HAP-1 (cell line): ENCODE measurements around the gene ZSCAN30.
"Not testable (repeated sequence)": the region's sequence is repeated elsewhere in the genome, so short reads cannot be mapped to it uniquely, and the experiment has no call there.

ENCODE experiments used
- DNase-seq, 2 experiments: peaks; one replicate each; pipeline ENCODE4 v3.0.0-alpha.2; 2016 to 2020; ENCODE audit warnings: low spot score in 2 of 2
- H3K27me3 ChIP-seq: fragments of 250-450 bp; sonication (Bioruptor Pico); 2 replicates; pipeline ENCODE4 v1.5.1; 2020; ENCODE audit warnings: low read depth, mild to moderate bottlenecking, moderate library complexity
- H3K36me3 ChIP-seq: fragments of 250-450 bp; sonication (Bioruptor Pico); replicated peaks from 2 replicates; pipeline ENCODE4 v1.5.1; 2020; ENCODE audit warnings: mild to moderate bottlenecking
- H3K4me1 ChIP-seq: fragments of 250-450 bp; sonication (Bioruptor Pico); 2 replicates; pipeline ENCODE4 v1.5.1; 2020; ENCODE audit warnings: mild to moderate bottlenecking
- H3K4me3 ChIP-seq: fragments of 250-450 bp; sonication (Bioruptor Pico); 2 replicates; pipeline ENCODE4 v1.5.1; 2020; ENCODE audit warnings: mild to moderate bottlenecking, moderate library complexity
- H3K9me3 ChIP-seq: fragments of 250-450 bp; sonication (Bioruptor Pico); 2 replicates; pipeline ENCODE4 v1.5.1; 2020; ENCODE audit warnings: mild to moderate bottlenecking, moderate library complexity
- in situ Hi-C: fragments of 300-500 bp; cut with MboI; formaldehyde crosslinking; loops from 3 replicates; pipeline ENCODE4 v1.14.3; 2020; ENCODE audit warnings: low sequenced_read_pairs, inconsistent platforms, mixed read lengths

The ZSCAN30 gene

DNA sequence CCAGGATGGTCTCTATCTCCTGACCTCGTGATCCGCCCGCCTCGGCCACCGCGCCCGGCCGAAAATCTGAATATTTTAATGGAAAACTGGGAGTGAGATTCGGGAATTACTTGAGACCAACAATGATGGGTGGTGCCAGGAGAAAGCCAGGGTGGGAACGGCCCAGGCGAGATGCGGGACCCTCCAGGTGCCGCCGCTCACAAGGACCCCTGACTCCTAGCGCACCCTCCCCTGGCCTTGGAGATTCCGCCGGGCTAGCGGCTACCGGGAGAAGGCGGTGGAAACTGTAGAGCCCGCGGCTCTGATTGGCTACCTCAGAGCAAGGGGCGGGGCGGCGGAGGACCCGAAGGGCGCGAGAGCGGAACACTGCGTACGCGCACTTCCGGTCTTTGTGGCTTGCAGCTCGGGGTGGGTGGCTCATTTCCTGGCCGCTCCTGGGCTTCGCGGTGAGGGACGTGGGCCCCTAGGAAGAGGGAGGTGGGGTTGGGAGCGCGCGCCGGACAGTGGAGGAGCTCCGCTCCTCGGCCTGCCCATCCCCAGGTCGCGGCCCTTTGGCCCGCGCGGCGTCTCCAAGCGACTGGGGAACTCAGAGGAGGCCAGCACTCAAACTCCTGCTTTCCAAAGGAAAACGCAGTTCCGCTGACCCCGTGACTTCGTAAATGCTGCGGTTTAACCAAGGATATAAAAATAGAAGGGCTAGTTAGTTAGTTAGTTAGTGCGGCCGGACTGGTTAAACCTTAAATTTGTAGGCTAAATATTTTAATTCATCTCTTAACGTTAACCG lies 49.2 kb downstream of the ZSCAN30 start, which contains the start of gene ZNF397:
ZNF397 (plus strand) TSS at position 371 of the 784 bp plus-strand sequence. CDS start 1,437 bp downstream, outside the sequence.
- Histone ChIP-seq H3K27me3 (no peaks in the 10 kb centered on the region), H3K9me3 (no peaks in the 10 kb centered on the region), H3K4me1 (0 out of 2 replicates have a peak, but pooled peaks cover 4% of the 10 kb centered on the region), H3K36me3 (peaks cover 34% of the 10 kb centered on the region), H3K4me3 (peak within 1 kb of the TSS; percentile 67)
- peak; percentile 96 to 98 for DNase-seq
- in situ Hi-C loops: no loop called here

DNA sequence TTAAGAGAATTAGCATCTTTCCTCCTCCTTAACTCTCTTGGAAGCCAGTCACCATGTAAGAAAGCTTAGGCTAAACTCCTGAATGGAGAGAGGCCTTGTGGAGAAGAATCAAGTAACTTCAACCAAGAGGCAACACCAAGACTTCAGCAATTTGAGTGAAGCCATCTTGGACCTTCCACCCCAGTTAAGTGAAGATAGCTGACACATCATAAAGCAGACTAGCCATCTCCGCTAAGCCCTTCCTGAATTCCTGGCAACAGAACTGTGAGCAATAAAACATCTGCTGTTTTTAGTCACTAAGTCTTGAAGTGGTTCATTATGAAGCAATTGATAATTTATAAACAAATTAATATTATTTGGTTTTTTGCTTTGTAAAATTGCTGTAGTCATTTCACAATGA lies 50.7 kb downstream of the ZSCAN30 start:
- H3K4me3 ChIP-seq: no peak overlapping the region
- 0 out of 2 replicates have a peak, but pooled peaks cover 4% of the 10 kb centered on the region for H3K4me1 ChIP-seq
- no peaks in the 10 kb centered on the region for H3K9me3 ChIP-seq
- peaks cover 2% of the 10 kb centered on the region for H3K27me3 ChIP-seq
- peaks cover 20% of the 10 kb centered on the region for H3K36me3 ChIP-seq
- no peak for DNase-seq
- in situ Hi-C loops: no loop called here

DNA sequence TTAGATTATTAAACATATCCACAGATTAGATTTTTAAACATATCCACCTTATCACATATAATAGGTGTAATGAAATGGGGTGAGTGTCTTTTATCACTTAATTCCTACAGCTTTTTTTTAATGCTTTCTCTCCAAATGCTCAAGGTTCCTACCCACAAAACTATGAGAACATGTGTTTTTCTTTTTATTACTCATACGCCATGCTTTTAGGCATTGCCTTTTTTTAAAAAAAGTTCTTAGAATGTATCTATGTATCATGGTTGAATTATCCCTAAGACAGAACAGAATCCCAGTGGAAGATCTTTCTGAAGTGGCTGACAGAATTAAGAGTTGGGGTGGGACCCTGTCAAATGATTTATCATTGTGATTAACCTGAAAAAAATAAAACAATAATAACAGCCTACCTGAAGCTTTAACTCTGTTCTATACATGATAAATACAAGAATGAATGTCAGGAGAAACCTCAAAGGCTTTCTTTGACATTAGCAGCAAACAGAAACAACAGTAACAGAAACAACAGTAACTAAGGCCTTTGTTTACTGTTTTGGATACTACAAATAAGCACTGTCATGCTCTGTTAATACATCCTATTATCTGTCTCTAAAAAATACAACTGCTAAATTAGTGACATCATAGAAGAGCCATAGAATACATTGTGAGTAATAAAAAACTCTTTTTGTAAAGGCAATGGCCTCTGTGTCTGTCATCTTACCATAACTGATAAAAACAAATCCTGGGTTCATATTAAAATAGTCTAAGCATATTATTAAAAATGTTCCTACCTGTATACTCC lies 53.3 kb downstream of the ZSCAN30 start:
- in situ Hi-C loops: no loop called here
- Histone ChIP-seq H3K9me3 (no peaks in the 10 kb centered on the region), H3K27me3 (peaks cover 6% of the 10 kb centered on the region), H3K4me1 (0 out of 2 replicates have a peak, but pooled peaks cover 4% of the 10 kb centered on the region), H3K4me3 (no peak overlapping the region), H3K36me3 (no peaks in the 10 kb centered on the region)
- no peak for DNase-seq

DNA sequence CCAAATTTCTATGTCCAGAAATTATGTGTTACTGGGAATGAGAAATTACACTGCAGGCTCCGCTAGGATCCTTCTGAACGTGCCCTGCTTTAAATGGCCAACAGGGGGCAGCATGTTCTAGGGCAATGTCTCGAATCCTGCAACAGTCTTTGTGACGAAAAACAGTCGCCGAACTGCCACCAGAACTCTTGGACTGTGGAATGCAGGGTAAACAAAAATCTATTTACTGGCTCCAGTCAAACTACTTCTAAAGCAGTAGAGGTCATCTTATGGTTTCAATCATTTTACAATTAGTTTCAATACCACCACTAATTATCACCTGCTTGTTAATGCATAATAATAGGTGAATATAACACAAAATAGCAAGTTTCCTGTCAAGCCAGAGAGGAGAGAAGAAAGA lies 59.0 kb downstream of the ZSCAN30 start:
- Histone ChIP-seq H3K4me3 (no peak overlapping the region), H3K4me1 (peaks cover 3% of the 10 kb centered on the region; the same call in 1 of the 2 replicates), H3K36me3 (no peaks in the 10 kb centered on the region), H3K9me3 (no peaks in the 10 kb centered on the region), H3K27me3 (peaks cover 6% of the 10 kb centered on the region)
- in situ Hi-C loops: no loop called here
- peak; percentile 73 to 85 for DNase-seq

DNA sequence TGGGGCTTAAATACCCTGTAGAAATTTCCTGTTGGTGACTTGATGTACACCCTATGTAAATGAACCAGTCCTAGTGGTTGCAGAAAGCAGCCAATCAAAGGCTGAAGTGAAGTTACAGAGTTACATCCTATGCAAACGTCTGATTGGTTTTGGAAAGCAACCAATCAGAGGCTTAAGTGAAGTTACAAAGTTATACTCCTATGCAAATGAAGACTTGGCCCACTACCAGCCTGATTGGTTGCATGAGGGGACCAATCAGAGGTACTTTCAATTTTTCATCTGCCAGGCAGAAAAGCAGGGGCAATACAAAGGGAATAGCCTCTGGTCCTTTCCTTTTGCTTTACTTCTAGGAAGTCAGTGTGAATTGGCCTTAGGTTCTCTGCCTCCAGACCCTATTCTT lies 62.8 kb downstream of the ZSCAN30 start:
- in situ Hi-C loops: no loop called here
- peaks cover 3% of the 10 kb centered on the region; the same call in 1 of the 2 replicates for H3K4me1 ChIP-seq
- no peak for DNase-seq

DNA sequence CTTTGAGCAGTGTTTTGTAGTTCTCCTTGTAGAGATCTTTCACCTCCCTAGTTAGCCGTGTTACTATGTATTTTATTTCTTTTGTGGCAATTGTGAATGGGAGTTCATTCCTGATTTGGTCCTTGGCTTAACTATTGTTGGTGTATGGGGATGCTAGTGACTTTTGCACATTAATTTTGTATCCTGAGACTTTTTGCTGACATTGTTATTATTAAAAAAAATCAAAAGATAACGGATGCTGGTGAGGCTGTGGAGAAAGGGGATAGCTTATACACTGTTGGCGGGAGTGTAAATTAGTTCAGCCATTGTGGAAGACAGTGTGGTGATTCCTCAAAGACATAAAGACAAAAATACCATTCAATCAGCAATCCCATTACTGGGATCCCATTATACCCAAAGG lies 66.2 kb downstream of the ZSCAN30 start:
- in situ Hi-C loops: no loop called here
- Histone ChIP-seq H3K9me3 (no peaks in the 10 kb centered on the region), H3K36me3 (no peaks in the 10 kb centered on the region), H3K27me3 (no peaks in the 10 kb centered on the region), H3K4me1 (no peaks in the 10 kb centered on the region), H3K4me3 (no peak overlapping the region)
- no peak for DNase-seq

More for the DNA sequence above, 62.8 kb downstream of the ZSCAN30 start:
- Histone ChIP-seq H3K27me3 (no peaks in the 10 kb centered on the region; the same call in 1 of the 2 replicates), H3K9me3 (no peaks in the 10 kb centered on the region), H3K36me3 (no peaks in the 10 kb centered on the region), H3K4me3 (no peak overlapping the region)

DNA sequence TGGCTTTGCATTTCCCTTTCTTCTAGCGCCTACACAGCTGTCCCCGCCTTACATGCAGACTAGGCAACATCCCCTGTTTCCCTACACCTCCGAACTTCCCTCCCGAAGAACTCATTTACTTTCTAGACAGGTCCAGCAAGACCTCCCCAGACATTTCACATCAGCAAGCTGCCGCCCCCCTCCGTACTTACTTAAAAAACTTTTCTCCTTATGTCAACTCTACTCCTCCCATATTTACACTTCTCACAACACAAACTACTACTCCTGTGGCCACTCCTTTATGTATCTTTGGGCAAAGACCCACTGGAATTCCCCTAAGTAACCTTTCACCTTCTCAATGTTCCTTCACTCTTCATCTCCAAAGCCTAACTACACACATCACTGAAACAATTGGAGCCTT lies 69.6 kb downstream of the ZSCAN30 start:
- peaks cover under 1% of the 10 kb centered on the region; the same call in 1 of the 2 replicates for H3K27me3 ChIP-seq
- no peaks in the 10 kb centered on the region for H3K9me3 ChIP-seq
- H3K4me1 ChIP-seq: no peaks in the 10 kb centered on the region
- DNase-seq: no peak
- H3K4me3 ChIP-seq: no peak overlapping the region
- H3K36me3 ChIP-seq: no peaks in the 10 kb centered on the region
- in situ Hi-C loops: no loop called here

DNA sequence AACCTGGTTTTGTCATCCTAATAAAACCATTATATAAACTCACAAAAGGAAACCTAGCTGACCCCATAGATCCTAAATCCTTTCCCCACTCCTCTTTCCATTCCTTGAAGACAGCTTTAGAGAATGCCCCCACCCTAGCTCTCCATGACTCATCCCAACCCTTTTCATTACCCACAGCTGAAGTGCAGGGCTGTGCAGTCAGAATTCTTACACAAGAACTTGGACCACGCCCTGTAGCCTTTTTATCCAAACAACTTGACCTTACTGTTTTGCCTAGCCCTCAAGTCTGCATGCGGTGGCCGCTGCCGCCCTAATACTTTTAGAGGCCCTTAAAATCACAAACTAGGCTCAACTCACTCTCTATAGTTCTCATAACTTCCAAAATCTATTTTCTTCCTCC lies 70.7 kb downstream of the ZSCAN30 start:
- in situ Hi-C loops, H3K4me3 ChIP-seq, H3K4me1 ChIP-seq, DNase-seq, H3K27me3 ChIP-seq, H3K36me3 ChIP-seq, H3K9me3 ChIP-seq: not testable (repeated sequence)

DNA sequence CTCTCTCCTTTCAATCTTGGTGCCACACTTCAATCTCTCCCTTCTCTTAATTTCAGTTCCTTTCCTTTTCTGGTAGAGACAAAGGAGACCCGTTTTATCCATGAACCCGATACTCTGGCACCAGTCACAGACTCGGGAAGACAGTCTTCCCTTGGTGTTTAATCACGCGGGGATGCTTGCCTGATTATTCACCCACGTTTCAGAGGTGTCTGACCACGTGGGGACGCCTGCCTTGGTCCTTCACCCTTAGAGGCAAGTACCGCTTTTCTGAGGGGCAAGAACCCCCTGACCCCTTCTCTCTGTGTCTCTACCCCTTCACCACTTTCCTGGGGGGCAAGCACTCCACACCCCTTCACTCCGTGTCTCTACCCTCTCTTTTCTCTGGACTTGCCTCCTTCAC lies 73.4 kb downstream of the ZSCAN30 start:
- DNase-seq, H3K36me3 ChIP-seq, H3K4me3 ChIP-seq, in situ Hi-C loops, H3K4me1 ChIP-seq, H3K9me3 ChIP-seq, H3K27me3 ChIP-seq: not testable (repeated sequence)

DNA sequence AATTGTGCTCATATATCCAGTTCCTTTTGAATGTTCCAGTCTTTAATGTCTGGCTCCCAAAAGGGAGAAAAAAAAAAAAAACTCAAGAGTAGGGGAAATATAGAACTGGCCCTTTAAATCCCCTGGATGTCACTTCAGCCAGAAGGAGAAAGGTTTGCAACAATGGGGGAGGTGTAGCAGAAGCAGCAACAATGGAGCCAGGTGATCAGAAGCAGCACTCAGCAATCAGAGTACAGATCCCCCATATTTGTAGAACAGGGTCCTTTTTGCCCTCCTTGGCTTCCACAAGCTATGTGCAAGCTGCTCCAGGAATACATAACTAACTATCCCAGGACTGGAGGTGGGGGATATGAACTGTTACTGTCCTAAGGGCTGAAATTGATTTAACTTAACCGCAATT lies 75.0 kb downstream of the ZSCAN30 start:
- Histone ChIP-seq H3K4me3 (no peak overlapping the region), H3K4me1 (no peaks in the 10 kb centered on the region; the same call in 1 of the 2 replicates), H3K27me3 (peaks cover 5% of the 10 kb centered on the region; the same call in 1 of the 2 replicates), H3K36me3 (no peaks in the 10 kb centered on the region), H3K9me3 (no peaks in the 10 kb centered on the region)
- no peak for DNase-seq
- in situ Hi-C loops: no loop called here

DNA sequence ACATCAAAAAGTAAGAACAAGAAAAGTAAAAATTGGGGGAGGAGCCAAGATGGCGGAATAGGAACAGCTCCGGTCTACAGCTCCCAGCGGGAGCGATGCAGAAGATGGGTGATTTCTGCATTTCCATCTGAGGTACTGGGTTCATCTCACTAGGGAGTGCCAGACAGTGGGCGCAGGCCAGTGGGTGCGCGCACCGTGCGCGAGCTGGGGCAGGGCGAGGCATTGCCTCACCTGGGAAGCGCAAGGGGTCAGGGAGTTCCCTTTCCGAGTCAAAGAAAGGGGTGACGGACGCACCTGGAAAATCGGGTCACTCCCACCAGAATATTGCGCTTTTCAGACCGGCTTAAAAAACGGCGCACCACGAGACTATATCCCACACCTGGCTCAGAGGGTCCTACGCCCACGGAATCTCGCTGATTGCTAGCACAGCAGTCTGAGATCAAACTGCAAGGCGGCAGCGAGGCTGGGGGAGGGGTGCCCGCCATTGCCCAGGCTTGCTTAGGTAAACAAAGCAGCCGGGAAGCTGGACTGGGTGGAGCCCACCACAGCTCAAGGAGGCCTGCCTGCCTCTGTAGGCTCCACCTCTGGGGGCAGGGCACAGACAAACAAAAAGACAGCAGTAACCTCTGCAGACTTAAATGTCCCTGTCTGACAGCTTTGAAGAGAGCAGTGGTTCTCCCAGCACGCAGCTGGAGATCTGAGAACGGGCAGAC lies 84.1 kb downstream of the ZSCAN30 start:
- H3K9me3 ChIP-seq, H3K4me3 ChIP-seq, H3K4me1 ChIP-seq, DNase-seq, in situ Hi-C loops, H3K36me3 ChIP-seq, H3K27me3 ChIP-seq: not testable (repeated sequence)

DNA sequence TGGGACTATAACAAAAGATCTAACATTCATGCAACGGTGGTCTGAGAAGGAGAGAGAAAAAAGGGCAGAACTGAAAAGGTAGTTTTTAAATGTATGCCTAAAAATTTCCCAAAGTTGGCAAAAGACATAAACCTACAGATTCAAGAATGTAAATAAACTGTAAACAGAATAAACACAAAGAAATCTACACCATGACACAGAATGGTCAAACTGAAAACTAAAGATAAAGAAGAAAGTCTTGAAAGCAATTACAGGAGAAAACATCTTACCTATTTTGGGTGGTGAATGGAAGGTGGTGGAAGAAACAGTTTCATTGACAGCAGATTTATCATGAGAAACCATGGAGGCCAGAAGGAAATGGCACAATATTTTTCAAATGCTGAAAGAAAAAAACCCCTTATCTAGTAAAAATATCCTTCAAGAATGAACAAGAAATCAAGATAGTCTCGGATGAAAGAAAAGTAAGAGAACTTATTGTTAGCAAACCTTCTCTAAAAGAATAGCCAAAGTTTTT lies 84.8 kb downstream of the ZSCAN30 start:
- H3K4me3 ChIP-seq: no peak overlapping the region
- H3K9me3 ChIP-seq: no peaks in the 10 kb centered on the region
- in situ Hi-C loops: no loop called here
- DNase-seq: no peak
- H3K27me3 ChIP-seq: no peaks in the 10 kb centered on the region
- no peaks in the 10 kb centered on the region for H3K36me3 ChIP-seq
- H3K4me1 ChIP-seq: no peaks in the 10 kb centered on the region

DNA sequence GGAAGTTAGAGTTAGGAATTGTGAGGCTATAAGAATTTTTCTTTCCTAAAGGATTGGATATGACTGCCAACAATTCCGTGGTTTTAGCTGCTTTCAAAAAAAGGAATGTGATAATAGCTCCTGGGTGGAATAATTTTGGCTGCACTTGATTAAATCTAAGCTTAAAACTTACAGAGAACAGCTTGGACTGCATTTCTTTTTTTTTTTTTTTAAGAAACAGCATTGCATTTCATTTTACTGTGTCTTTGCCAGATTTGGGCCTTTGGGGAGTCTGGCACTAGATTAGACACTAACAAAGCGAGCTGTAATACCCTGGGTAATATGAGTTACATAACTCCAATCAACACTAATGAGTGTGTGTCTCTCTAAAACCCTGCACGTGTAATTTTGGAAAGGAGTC lies 87.0 kb downstream of the ZSCAN30 start:
- in situ Hi-C loops: no loop called here
- Histone ChIP-seq H3K36me3 (no peaks in the 10 kb centered on the region), H3K4me3 (no peak overlapping the region), H3K9me3 (no peaks in the 10 kb centered on the region), H3K4me1 (no peaks in the 10 kb centered on the region), H3K27me3 (peaks cover 6% of the 10 kb centered on the region)
- no peak for DNase-seq
